Liver (tissue), 9 donors: ENCODE data around the gene CFAP157. TPM values are rescaled to one million over a fixed set of nuclear protein-coding genes. Genes with fewer than 3 reads are reported as not detected.

Experiments
- DNase-seq: peaks from one replicate; pipeline ENCODE4 v3.0.0-alpha.2; 2017; ENCODE audit warnings: low spot score
- H3K27ac ChIP-seq, 2 donors: one replicate each; pipeline ENCODE4 v1.7.0; 2013; ENCODE audit warnings: inconsistent platforms in 2 of 2, low read length in 2 of 2, control low read depth in 1 of 2, low read depth in 1 of 2, mild to moderate bottlenecking in 1 of 2
- H3K27me3 ChIP-seq, 4 donors: one replicate each; pipeline versions ENCODE4 v1.6.1 to v1.7.0; 2013; ENCODE audit warnings: low read length in 3 of 4, inconsistent platforms in 1 of 4, mild to moderate bottlenecking in 1 of 4, moderate library complexity in 1 of 4; ENCODE audit not compliant: control insufficient read depth in 4 of 4, insufficient read depth in 4 of 4
- H3K36me3 ChIP-seq, 4 donors: one replicate each; pipeline versions ENCODE4 v1.6.1 to v1.7.0; 2013; ENCODE audit warnings: low read length in 3 of 4, mild to moderate bottlenecking in 3 of 4, low read depth in 1 of 4, moderate library complexity in 1 of 4; ENCODE audit not compliant: control insufficient read depth in 4 of 4, insufficient read depth in 3 of 4
- H3K4me1 ChIP-seq, 4 donors: one replicate each; pipeline versions ENCODE4 v1.6.1 to v1.7.0; 2013; ENCODE audit warnings: low read length in 3 of 4, mild to moderate bottlenecking in 3 of 4, moderate library complexity in 1 of 4; ENCODE audit not compliant: control insufficient read depth in 4 of 4, insufficient read depth in 4 of 4
- H3K4me3 ChIP-seq, 3 donors: one replicate each; pipeline versions ENCODE4 v1.6.1 to v1.7.0; 2013; ENCODE audit warnings: low read length in 3 of 3, control low read depth in 1 of 3, low read depth in 1 of 3, mild to moderate bottlenecking in 1 of 3
- H3K9ac ChIP-seq, 2 donors: one replicate each; pipeline ENCODE4 v1.7.0; 2013; ENCODE audit warnings: low read length in 2 of 2, mild to moderate bottlenecking in 2 of 2, moderate library complexity in 2 of 2, control low read depth in 1 of 2, low read depth in 1 of 2
- H3K9me3 ChIP-seq, 4 donors: one replicate each; pipeline versions ENCODE4 v1.6.1 to v1.7.0; 2013; ENCODE audit warnings: low read length in 3 of 4; ENCODE audit not compliant: control insufficient read depth in 4 of 4
- EGR1 ChIP-seq, 2 donors: IDR thresholded peaks; 2 replicates each; pipeline ENCODE4 v1.6.1; 2016 to 2018; ENCODE audit warnings: antibody characterized with exemption in 2 of 2, low read depth in 2 of 2
- FOXA1 ChIP-seq: IDR thresholded peaks from 2 replicates; pipeline ENCODE4 v1.6.1; 2016; ENCODE audit warnings: antibody characterized with exemption
- GABPA ChIP-seq, 2 donors: IDR thresholded peaks in 1 of 2; conservative IDR thresholded peaks in 1 of 2; 2 replicates each; pipeline ENCODE4 v1.6.1; 2016; ENCODE audit warnings: antibody characterized with exemption in 2 of 2, mild to moderate bottlenecking in 1 of 2, moderate library complexity in 1 of 2
- HNF4A ChIP-seq, 2 donors: conservative IDR thresholded peaks; 2 replicates each; pipeline ENCODE4 v1.6.1; 2016; ENCODE audit warnings: antibody characterized with exemption in 2 of 2, mild to moderate bottlenecking in 2 of 2
- HNF4G ChIP-seq: IDR thresholded peaks from 2 replicates; pipeline ENCODE4 v1.6.1; 2016; ENCODE audit warnings: antibody characterized with exemption
- JUND ChIP-seq, 2 donors: IDR thresholded peaks; 2 replicates each; pipeline ENCODE4 v1.6.1; 2016; ENCODE audit warnings: antibody characterized with exemption in 2 of 2
- RXRA ChIP-seq, 2 donors: IDR thresholded peaks; 2 replicates each; pipeline ENCODE4 v1.6.1; 2017 to 2018; ENCODE audit warnings: antibody characterized with exemption in 2 of 2, mild to moderate bottlenecking in 1 of 2
- SP1 ChIP-seq: IDR thresholded peaks from 2 replicates; pipeline ENCODE4 v1.6.1; 2018; ENCODE audit warnings: antibody characterized with exemption, mild to moderate bottlenecking
- TAF1 ChIP-seq: conservative IDR thresholded peaks from 2 replicates; pipeline ENCODE4 v1.6.1; 2016; ENCODE audit warnings: antibody characterized with exemption, mild to moderate bottlenecking
- YY1 ChIP-seq: IDR thresholded peaks from 2 replicates; pipeline ENCODE4 v1.6.1; 2016; ENCODE audit warnings: antibody characterized with exemption, mild to moderate bottlenecking
- WGBS: extraction: QIAGEN DNeasy Blood & Tissue Kit; methylation state at CpG from one replicate; pipeline ENCODE4 v1.1.7; 2013; 5-methylcytosine and 5-hydroxymethylcytosine counted together
- polyA plus RNA-seq, 2 donors: library from polyadenylated mRNA; stranded (reverse) in 1 of 2; unstranded in 1 of 2; fragments of 200-250 nt in 1 of 2; fragments of >200 nt in 1 of 2; fragmentation: Nextera tagmentation in 1 of 2; extraction: Ambion mirVana in 1 of 2; gene quantifications; one replicate each; pipeline versions ENCODE4 v1.2.1 to v1.2.3, GENCODE V29; 2013 to 2015
- total RNA-seq, 2 donors: library from RNA; depleted of rRNA; stranded (reverse); fragments of >200 nt; gene quantifications; one replicate each; pipeline ENCODE4 v1.2.3, GENCODE V29; 2014
- TF ChIP-seq, protein P1 (sequence below): IDR thresholded peaks from 2 replicates; pipeline ENCODE4 v1.6.1; 2016; ENCODE audit warnings: antibody characterized with exemption
- TF ChIP-seq, protein P2 (sequence below): IDR thresholded peaks from 2 replicates; pipeline ENCODE4 v1.6.1; 2016; ENCODE audit warnings: antibody characterized with exemption
- TF ChIP-seq, protein P3 (sequence below): IDR thresholded peaks from 2 replicates; pipeline ENCODE4 v1.6.1; 2016; ENCODE audit warnings: antibody characterized with exemption
- TF ChIP-seq, protein P4 (sequence below): IDR thresholded peaks from 2 replicates; pipeline ENCODE4 v1.6.1; 2016; ENCODE audit warnings: antibody characterized with exemption, mild to moderate bottlenecking
- donor health status: healthy.
- donor health status: healthy.
- donor health status: healthy.
- donor health status: healthy.
- donor health status: healthy.

CFAP157 gene
- total and polyA plus RNA-seq, 4 donors, result 0.07 to 0.22 TPM; not detected in 2

DNA sequence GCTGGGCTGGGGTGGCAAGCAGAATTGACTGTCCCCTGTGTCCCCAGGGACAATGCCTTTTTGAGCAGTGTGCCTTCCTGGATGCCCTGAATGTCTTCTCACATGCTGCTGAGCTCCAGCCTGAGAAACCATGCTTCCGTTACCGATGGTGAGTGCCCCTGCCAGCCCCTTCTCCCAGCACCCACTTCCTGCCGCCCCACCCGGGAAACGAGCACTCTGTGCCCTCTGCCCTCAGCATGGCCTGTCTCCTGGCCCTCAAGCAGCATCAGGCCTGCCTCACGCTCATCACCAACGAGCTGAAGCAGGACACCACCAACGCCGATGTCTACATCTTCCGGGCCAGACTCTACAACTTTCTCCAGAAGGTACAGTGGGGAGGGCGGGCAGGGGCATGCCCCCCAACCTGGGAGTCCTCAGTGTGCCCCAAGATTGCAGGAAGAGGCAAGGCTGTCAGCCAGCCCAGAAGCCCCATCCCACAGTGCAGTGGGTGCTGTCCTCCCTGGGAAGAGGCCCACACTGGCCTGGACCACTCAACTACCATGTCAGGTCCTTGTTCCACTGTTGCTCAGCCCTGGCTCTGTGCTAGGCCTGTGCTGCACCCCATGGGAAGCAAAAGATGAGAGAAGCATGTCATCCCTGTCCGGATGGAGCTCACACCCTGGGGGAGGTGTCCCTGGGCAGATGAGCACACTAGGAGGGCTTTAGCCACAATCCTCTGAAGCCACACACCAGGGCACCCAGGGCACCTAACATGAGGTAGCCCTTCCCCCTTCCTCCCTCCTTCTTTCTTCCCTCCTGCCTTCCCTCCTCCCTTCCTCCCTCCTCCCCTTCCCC lies 13.5 kb downstream of the CFAP157 start:
- Histone ChIP-seq H3K9ac (no peak overlapping the region), H3K4me3 (no peak overlapping the region)

DNA sequence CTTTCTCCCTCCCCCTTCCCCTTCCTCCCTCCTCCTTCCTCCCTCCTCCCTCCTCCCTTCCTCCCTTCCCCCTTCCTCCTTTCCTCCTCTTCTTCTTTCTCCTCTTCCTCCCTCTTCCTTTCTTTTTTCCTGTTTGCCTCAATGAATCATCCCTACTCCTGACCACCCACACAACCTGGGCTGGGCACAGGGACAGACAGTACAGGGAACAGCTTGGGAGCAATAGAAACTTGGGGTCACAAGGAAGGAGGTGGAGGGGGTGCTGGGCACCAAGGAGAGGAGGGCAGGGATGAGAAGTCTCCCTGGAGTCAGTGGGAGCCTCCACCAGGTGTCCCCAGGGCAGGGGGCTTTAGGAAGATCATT lies 14.1 kb downstream of the CFAP157 start:
- no peak overlapping the region for H3K4me3 ChIP-seq
- no peaks in the 10 kb centered on the region for H3K36me3 ChIP-seq
- no peak overlapping the region for H3K9ac ChIP-seq
- H3K9me3 ChIP-seq, result no peaks in the 10 kb centered on the region
- H3K4me1 ChIP-seq, result peaks cover 3 to 11% (median 6%) of the 10 kb centered on the region in 4 donors
- H3K27me3 ChIP-seq, result no peaks in the 10 kb centered on the region
- DNase-seq, result no peak
- TF ChIP-seq, protein P1, sequence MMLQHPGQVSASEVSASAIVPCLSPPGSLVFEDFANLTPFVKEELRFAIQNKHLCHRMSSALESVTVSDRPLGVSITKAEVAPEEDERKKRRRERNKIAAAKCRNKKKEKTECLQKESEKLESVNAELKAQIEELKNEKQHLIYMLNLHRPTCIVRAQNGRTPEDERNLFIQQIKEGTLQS, result no peak
- TF ChIP-seq JUND (IDR thresholded peaks at IDR 0.05) (no peak), SP1 (no peak)
- TF ChIP-seq, protein P2, sequence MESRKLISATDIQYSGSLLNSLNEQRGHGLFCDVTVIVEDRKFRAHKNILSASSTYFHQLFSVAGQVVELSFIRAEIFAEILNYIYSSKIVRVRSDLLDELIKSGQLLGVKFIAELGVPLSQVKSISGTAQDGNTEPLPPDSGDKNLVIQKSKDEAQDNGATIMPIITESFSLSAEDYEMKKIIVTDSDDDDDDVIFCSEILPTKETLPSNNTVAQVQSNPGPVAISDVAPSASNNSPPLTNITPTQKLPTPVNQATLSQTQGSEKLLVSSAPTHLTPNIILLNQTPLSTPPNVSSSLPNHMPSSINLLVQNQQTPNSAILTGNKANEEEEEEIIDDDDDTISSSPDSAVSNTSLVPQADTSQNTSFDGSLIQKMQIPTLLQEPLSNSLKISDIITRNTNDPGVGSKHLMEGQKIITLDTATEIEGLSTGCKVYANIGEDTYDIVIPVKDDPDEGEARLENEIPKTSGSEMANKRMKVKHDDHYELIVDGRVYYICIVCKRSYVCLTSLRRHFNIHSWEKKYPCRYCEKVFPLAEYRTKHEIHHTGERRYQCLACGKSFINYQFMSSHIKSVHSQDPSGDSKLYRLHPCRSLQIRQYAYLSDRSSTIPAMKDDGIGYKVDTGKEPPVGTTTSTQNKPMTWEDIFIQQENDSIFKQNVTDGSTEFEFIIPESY, result no peak
- TF ChIP-seq, protein P3, sequence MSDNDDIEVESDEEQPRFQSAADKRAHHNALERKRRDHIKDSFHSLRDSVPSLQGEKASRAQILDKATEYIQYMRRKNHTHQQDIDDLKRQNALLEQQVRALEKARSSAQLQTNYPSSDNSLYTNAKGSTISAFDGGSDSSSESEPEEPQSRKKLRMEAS, result no peak
- H3K27ac ChIP-seq, result no peak overlapping the region

More for the DNA sequence above, 13.5 kb downstream of the CFAP157 start:
- no peak for TF ChIP-seq GABPA (IDR thresholded peaks at IDR 0.05 in 1 of 2, conservative IDR thresholded peaks at IDR 0.05 in 1 of 2)
- TF ChIP-seq RXRA (IDR thresholded peaks at IDR 0.05), result no peak
- TF ChIP-seq HNF4G, result no peak
- Histone ChIP-seq H3K27ac (no peak overlapping the region), H3K27me3 (no peaks in the 10 kb centered on the region), H3K36me3 (no peaks in the 10 kb centered on the region), H3K4me1 (peaks cover 3 to 12% (median 6%) of the 10 kb centered on the region in 4 donors), H3K9me3 (no peaks in the 10 kb centered on the region)
- 83% methylated on average over 12 of the region's 12 CpGs for WGBS
- DNase-seq, result no peak

DNA sequence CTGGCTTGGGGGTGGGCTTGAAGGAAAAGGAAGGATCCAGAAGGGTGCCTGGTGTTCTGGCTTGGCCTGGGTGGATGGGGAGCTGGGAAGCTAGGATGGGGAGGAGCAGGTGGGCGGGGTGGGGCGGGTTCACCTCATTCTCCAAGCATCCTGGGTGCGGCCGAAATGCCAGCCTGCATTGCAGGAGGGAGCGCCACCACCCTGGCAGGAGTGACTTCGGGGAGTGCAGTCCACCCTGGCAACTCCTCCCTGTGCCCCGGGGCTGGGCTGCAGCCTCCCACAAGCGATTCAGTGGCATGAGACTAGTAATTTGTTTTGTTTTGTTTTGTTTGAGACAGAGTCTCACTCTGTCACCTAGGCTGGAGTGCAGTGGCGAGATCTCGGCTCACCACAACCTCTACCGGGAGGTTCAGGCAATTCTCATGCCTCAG lies 14.6 kb downstream of the CFAP157 start:
- 63% methylated on average over 11 of the region's 11 CpGs for WGBS

More for the DNA sequence above, 14.6 kb downstream of the CFAP157 start:
- Histone ChIP-seq H3K4me1 (peaks cover 0 to 6% (median 2%) of the 10 kb centered on the region in 4 donors), H3K27me3 (no peaks in the 10 kb centered on the region), H3K9me3 (no peaks in the 10 kb centered on the region), H3K27ac (no peak overlapping the region), H3K36me3 (no peaks in the 10 kb centered on the region), H3K9ac (no peak overlapping the region), H3K4me3 (no peak overlapping the region)
- no peak for DNase-seq
- no peak for TF ChIP-seq FOXA1
- no peak for TF ChIP-seq YY1
- no peak for TF ChIP-seq HNF4A (conservative IDR thresholded peaks at IDR 0.05)
- TF ChIP-seq, protein P4, sequence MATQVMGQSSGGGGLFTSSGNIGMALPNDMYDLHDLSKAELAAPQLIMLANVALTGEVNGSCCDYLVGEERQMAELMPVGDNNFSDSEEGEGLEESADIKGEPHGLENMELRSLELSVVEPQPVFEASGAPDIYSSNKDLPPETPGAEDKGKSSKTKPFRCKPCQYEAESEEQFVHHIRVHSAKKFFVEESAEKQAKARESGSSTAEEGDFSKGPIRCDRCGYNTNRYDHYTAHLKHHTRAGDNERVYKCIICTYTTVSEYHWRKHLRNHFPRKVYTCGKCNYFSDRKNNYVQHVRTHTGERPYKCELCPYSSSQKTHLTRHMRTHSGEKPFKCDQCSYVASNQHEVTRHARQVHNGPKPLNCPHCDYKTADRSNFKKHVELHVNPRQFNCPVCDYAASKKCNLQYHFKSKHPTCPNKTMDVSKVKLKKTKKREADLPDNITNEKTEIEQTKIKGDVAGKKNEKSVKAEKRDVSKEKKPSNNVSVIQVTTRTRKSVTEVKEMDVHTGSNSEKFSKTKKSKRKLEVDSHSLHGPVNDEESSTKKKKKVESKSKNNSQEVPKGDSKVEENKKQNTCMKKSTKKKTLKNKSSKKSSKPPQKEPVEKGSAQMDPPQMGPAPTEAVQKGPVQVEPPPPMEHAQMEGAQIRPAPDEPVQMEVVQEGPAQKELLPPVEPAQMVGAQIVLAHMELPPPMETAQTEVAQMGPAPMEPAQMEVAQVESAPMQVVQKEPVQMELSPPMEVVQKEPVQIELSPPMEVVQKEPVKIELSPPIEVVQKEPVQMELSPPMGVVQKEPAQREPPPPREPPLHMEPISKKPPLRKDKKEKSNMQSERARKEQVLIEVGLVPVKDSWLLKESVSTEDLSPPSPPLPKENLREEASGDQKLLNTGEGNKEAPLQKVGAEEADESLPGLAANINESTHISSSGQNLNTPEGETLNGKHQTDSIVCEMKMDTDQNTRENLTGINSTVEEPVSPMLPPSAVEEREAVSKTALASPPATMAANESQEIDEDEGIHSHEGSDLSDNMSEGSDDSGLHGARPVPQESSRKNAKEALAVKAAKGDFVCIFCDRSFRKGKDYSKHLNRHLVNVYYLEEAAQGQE, result no peak
- no peak for TF ChIP-seq TAF1
- TF ChIP-seq, protein P2, result no peak
- no peak for TF ChIP-seq GABPA (IDR thresholded peaks at IDR 0.05 in 1 of 2, conservative IDR thresholded peaks at IDR 0.05 in 1 of 2)
- no peak for TF ChIP-seq EGR1 (IDR thresholded peaks at IDR 0.05; ENCODE audit: low read depth in 2 of 2)
- TF ChIP-seq, protein P3, result no peak
